Measurements from ENCODE around the gene HOXB2. TPM values are rescaled to one million over a fixed set of nuclear protein-coding genes. Genes with fewer than 3 reads are reported as not detected.
A peak's percentile ranks its signal among the peaks of the same experiment; 100 is the strongest.

Gene HOXB2
- total and polyA plus RNA-seq, 2 donors = 3.0 to 11.1 TPM

- WGBS = 37% methylated on average over 33 of the region's 33 CpGs
- Histone ChIP-seq H3K9me3 (ENCODE audit: control insufficient read depth in 2 of 2, insufficient read depth in 1 of 2, low read length in 1 of 2) (no peaks in the 10 kb centered on the region), H3K36me3 (ENCODE audit: control insufficient read depth in 2 of 2, insufficient read depth in 2 of 2, low read length in 1 of 2) (no peaks in the 10 kb centered on the region), H3K27ac (ENCODE audit: low read depth in 1 of 2, low read length in 1 of 2) (no peak overlapping the region), H3K27me3 (ENCODE audit: control insufficient read depth in 2 of 2, insufficient read depth in 1 of 2, low read length in 1 of 2) (peaks cover 22 to 92% of the 10 kb centered on the region in 2 donors), H3K4me3 (ENCODE audit: low read length in 2 of 2) (no peak overlapping the region), H3K4me1 (ENCODE audit: control insufficient read depth in 2 of 2, insufficient read depth in 2 of 2, low read length in 2 of 2) (peaks cover 0 to 11% of the 10 kb centered on the region in 2 donors)
- DNase-seq (ENCODE audit: low read depth in 6 of 9, low spot score in 9 of 9) = no peak
Observed at GRCh38 chr17:48568499-48569239, 23.8 kb upstream of the HOXB2 start.

GRCh38 chr17:48567646-48568354 is 22.9 kb upstream of the HOXB2 start:
- peaks cover 22 to 96% of the 10 kb centered on the region in 2 donors for H3K27me3 ChIP-seq (ENCODE audit: control insufficient read depth in 2 of 2, insufficient read depth in 1 of 2, low read length in 1 of 2)
- H3K27ac ChIP-seq (ENCODE audit: low read depth in 1 of 2, low read length in 1 of 2) = no peak overlapping the region
- no peak for DNase-seq (ENCODE audit: low read depth in 6 of 9, low spot score in 9 of 9)
- no peaks in the 10 kb centered on the region for H3K9me3 ChIP-seq (ENCODE audit: control insufficient read depth in 2 of 2, insufficient read depth in 1 of 2, low read length in 1 of 2)
- H3K4me3 ChIP-seq (ENCODE audit: low read length in 2 of 2) = no peak overlapping the region
- 90% methylated on average over 2 of the region's 2 CpGs for WGBS
- H3K36me3 ChIP-seq (ENCODE audit: control insufficient read depth in 2 of 2, insufficient read depth in 2 of 2, low read length in 1 of 2) = no peaks in the 10 kb centered on the region
- peaks cover 0 to 5% of the 10 kb centered on the region in 2 donors for H3K4me1 ChIP-seq (ENCODE audit: control insufficient read depth in 2 of 2, insufficient read depth in 2 of 2, low read length in 2 of 2)

- Histone ChIP-seq H3K4me3 (ENCODE audit: low read length in 2 of 2) (no peak overlapping the region), H3K27ac (ENCODE audit: low read depth in 1 of 2, low read length in 1 of 2) (no peak overlapping the region), H3K27me3 (ENCODE audit: control insufficient read depth in 2 of 2, insufficient read depth in 1 of 2, low read length in 1 of 2) (peaks cover 22 to 92% of the 10 kb centered on the region in 2 donors), H3K4me1 (ENCODE audit: control insufficient read depth in 2 of 2, insufficient read depth in 2 of 2, low read length in 2 of 2) (peaks cover 0 to 5% of the 10 kb centered on the region in 2 donors), H3K36me3 (ENCODE audit: control insufficient read depth in 2 of 2, insufficient read depth in 2 of 2, low read length in 1 of 2) (no peaks in the 10 kb centered on the region), H3K9me3 (ENCODE audit: control insufficient read depth in 2 of 2, insufficient read depth in 1 of 2, low read length in 1 of 2) (no peaks in the 10 kb centered on the region)
- DNase-seq (ENCODE audit: low read depth in 6 of 9, low spot score in 9 of 9) = no peak
- WGBS = 89% methylated on average over 6 of the region's 6 CpGs
Observed at GRCh38 chr17:48567209-48567608, 22.3 kb upstream of the HOXB2 start.

- Histone ChIP-seq H3K36me3 (ENCODE audit: control insufficient read depth in 2 of 2, insufficient read depth in 2 of 2, low read length in 1 of 2) (no peaks in the 10 kb centered on the region), H3K27ac (ENCODE audit: low read depth in 1 of 2, low read length in 1 of 2) (no peak overlapping the region), H3K9me3 (ENCODE audit: control insufficient read depth in 2 of 2, insufficient read depth in 1 of 2, low read length in 1 of 2) (no peaks in the 10 kb centered on the region), H3K4me3 (ENCODE audit: low read length in 2 of 2) (no peak overlapping the region), H3K4me1 (ENCODE audit: control insufficient read depth in 2 of 2, insufficient read depth in 2 of 2, low read length in 2 of 2) (peaks cover 0 to 5% of the 10 kb centered on the region in 2 donors), H3K27me3 (ENCODE audit: control insufficient read depth in 2 of 2, insufficient read depth in 1 of 2, low read length in 1 of 2) (peaks cover 22 to 94% of the 10 kb centered on the region in 2 donors)
- no peak for DNase-seq (ENCODE audit: low read depth in 6 of 9, low spot score in 9 of 9)
- 46% methylated on average over 2 of the region's 2 CpGs for WGBS
Observed at GRCh38 chr17:48566717-48567116, 21.8 kb upstream of the HOXB2 start.

- peaks cover 0 to 10% of the 10 kb centered on the region in 2 donors for H3K4me1 ChIP-seq (ENCODE audit: control insufficient read depth in 2 of 2, insufficient read depth in 2 of 2, low read length in 2 of 2)
- no peaks in the 10 kb centered on the region for H3K36me3 ChIP-seq (ENCODE audit: control insufficient read depth in 2 of 2, insufficient read depth in 2 of 2, low read length in 1 of 2)
- H3K27ac ChIP-seq (ENCODE audit: low read depth in 1 of 2, low read length in 1 of 2) = no peak overlapping the region
- no peak overlapping the region for H3K4me3 ChIP-seq (ENCODE audit: low read length in 2 of 2)
- H3K27me3 ChIP-seq (ENCODE audit: control insufficient read depth in 2 of 2, insufficient read depth in 1 of 2, low read length in 1 of 2) = peaks cover 18 to 89% of the 10 kb centered on the region in 2 donors
- no peaks in the 10 kb centered on the region for H3K9me3 ChIP-seq (ENCODE audit: control insufficient read depth in 2 of 2, insufficient read depth in 1 of 2, low read length in 1 of 2)
- no peak for DNase-seq (ENCODE audit: low read depth in 6 of 9, low spot score in 9 of 9)
- 92% methylated on average over 4 of the region's 4 CpGs for WGBS
Observed at GRCh38 chr17:48565925-48566710, 21.2 kb upstream of the HOXB2 start.

GRCh38 chr17:48565022-48565554 is 20.2 kb upstream of the HOXB2 start:
- no peak overlapping the region for H3K4me3 ChIP-seq (ENCODE audit: low read length in 2 of 2)
- peaks cover 0 to 10% of the 10 kb centered on the region in 2 donors for H3K4me1 ChIP-seq (ENCODE audit: control insufficient read depth in 2 of 2, insufficient read depth in 2 of 2, low read length in 2 of 2)
- DNase-seq (ENCODE audit: low read depth in 6 of 9, low spot score in 9 of 9) = no peak
- H3K27ac ChIP-seq (ENCODE audit: low read depth in 1 of 2, low read length in 1 of 2) = no peak overlapping the region
- no peaks in the 10 kb centered on the region for H3K9me3 ChIP-seq (ENCODE audit: control insufficient read depth in 2 of 2, insufficient read depth in 1 of 2, low read length in 1 of 2)
- WGBS = 92% methylated on average over 2 of the region's 2 CpGs
- no peaks in the 10 kb centered on the region for H3K36me3 ChIP-seq (ENCODE audit: control insufficient read depth in 2 of 2, insufficient read depth in 2 of 2, low read length in 1 of 2)
- H3K27me3 ChIP-seq (ENCODE audit: control insufficient read depth in 2 of 2, insufficient read depth in 1 of 2, low read length in 1 of 2) = peaks cover 18 to 78% of the 10 kb centered on the region in 2 donors

GRCh38 chr17:48564188-48565021 is 19.5 kb upstream of the HOXB2 start:
- Histone ChIP-seq H3K9me3 (ENCODE audit: control insufficient read depth in 2 of 2, insufficient read depth in 1 of 2, low read length in 1 of 2) (no peaks in the 10 kb centered on the region), H3K4me3 (ENCODE audit: low read length in 2 of 2) (peak overlapping the region in 1 of 2 donors; percentile 7), H3K36me3 (ENCODE audit: control insufficient read depth in 2 of 2, insufficient read depth in 2 of 2, low read length in 1 of 2) (no peaks in the 10 kb centered on the region), H3K4me1 (ENCODE audit: control insufficient read depth in 2 of 2, insufficient read depth in 2 of 2, low read length in 2 of 2) (peaks cover 0 to 10% of the 10 kb centered on the region in 2 donors), H3K27ac (ENCODE audit: low read depth in 1 of 2, low read length in 1 of 2) (no peak overlapping the region), H3K27me3 (ENCODE audit: control insufficient read depth in 2 of 2, insufficient read depth in 1 of 2, low read length in 1 of 2) (peaks cover 12 to 72% of the 10 kb centered on the region in 2 donors)
- DNase-seq (ENCODE audit: low read depth in 6 of 9, low spot score in 9 of 9) = peak in 1 of 9 donors; percentile 27
- 66% methylated on average over 73 of the region's 73 CpGs for WGBS

GRCh38 chr17:48563867-48564187 is 18.9 kb upstream of the HOXB2 start:
- no peak for DNase-seq (ENCODE audit: low read depth in 6 of 9, low spot score in 9 of 9)
- H3K4me1 ChIP-seq (ENCODE audit: control insufficient read depth in 2 of 2, insufficient read depth in 2 of 2, low read length in 2 of 2) = peaks cover 0 to 10% of the 10 kb centered on the region in 2 donors
- peaks cover 10 to 66% of the 10 kb centered on the region in 2 donors for H3K27me3 ChIP-seq (ENCODE audit: control insufficient read depth in 2 of 2, insufficient read depth in 1 of 2, low read length in 1 of 2)
- 86% methylated on average over 10 of the region's 10 CpGs for WGBS
- H3K4me3 ChIP-seq (ENCODE audit: low read length in 2 of 2) = no peak overlapping the region
- no peaks in the 10 kb centered on the region for H3K9me3 ChIP-seq (ENCODE audit: control insufficient read depth in 2 of 2, insufficient read depth in 1 of 2, low read length in 1 of 2)
- H3K27ac ChIP-seq (ENCODE audit: low read depth in 1 of 2, low read length in 1 of 2) = no peak overlapping the region
- no peaks in the 10 kb centered on the region for H3K36me3 ChIP-seq (ENCODE audit: control insufficient read depth in 2 of 2, insufficient read depth in 2 of 2, low read length in 1 of 2)

Measured in thymus (tissue), 11 donors.